Embryonic facial prominence (tissue), 1 donor: ENCODE results near the gene ANKRD49.

Source experiments
- DNase-seq: peaks from one replicate; pipeline ENCODE4 v3.0.0-alpha.2; 2016; ENCODE audit errors: extremely low spot score

ANKRD49 gene

DNA sequence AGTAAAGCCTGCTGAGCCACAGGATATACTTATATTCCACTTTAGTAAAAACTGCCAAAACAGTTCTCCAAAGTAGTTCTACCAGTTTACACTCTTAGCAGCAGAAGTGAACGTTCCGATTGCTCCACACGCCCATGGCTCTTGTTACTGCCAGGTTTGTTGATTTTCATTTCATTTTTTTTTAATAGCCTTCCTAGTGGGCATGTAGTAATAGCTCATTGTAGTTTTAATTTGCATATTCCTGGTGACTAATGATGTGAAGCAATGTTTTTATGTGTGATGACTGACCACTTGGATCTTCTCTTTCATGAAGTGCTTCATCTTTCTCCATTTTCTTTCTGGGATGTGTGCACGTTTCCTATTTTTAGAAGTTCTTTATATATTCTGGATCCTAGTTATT lies 13.7 kb downstream of the ANKRD49 start:
- no peak for DNase-seq

DNA sequence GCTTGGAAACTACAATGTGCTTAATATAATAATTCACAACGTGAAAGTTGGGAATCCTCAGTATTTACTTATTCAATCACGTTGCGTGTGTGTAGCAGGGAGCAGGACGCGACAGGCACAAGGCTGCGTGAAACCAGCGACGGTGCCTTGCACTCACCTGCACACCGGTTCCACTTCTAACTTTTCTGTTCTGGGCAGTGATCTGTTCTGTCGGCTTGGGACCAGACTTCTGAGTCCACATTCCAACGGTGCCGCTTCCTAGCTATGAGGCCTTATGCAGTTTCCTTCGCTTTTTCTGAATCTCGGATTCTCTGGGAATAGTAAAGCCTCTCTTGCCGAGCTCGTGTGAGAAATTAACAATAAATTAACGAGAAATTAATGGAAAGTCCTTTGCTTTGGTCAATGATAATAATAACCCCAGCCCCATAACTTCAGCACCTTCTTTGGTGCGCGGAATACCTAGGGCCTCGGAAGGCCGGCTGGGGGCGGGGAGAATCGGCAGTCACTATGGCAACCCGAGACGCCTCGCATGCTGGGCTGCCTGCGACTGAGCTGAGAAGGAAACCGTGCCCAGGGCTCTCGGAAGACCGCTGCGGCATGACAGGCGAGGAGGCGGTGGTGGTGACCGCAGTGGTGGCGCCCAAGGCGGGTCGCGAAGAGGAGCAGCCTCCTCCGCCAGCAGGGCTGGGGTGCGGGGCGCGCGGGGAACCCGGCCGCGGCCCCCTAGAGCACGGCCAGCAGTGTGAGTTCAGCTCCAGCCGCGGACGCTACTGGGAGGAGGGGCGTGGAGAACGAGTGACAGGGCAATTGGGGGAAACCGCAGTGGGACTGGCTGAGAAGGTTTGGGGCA lies 18.4 kb downstream of the ANKRD49 start, which contains the start of gene C11orf97:
Gene C11orf97 (plus strand): TSS at position 530 of the 850 bp plus-strand sequence. CDS start 68 bp downstream, at position 598.
- DNase-seq: no peak

DNA sequence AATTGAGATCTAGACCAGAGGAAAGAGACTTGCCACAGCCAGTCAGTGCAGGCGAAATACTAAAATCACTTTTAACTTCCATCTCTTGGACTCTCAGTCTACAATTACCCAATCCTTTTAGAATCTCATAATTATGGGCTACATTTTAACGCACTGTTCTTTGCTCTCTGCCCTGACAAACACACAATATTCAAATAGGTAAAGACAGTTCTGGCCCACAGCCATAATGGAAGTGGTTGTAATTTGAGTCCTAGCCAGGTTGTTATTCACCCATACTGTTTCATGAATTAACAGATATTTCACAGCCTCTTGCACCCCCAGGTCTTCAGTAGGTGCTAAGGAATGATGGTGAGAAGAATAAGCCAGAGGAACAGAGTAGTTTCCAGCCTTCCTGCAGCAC lies 19.3 kb downstream of the ANKRD49 start:
- no peak for DNase-seq

DNA sequence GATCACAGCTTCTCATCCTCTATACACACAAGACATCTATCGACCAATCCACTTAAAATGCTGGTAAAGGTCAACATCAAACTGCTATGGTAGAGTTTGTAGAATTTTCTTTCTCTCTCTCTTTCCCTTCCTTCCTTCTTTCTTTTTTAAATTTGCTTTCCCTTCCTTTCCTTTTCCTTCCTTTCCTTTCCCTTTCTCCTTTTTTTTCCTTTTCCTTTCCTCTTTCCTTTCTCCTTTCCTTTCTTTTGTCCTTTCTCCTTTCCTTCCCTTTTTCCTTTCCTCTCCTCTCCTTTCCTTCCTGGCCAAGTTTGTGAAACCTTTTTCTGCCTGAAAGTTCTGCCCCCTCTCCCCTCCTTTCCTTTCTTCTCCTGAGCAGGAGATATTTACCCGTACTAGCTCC lies 21.6 kb downstream of the ANKRD49 start:
- DNase-seq: no peak

DNA sequence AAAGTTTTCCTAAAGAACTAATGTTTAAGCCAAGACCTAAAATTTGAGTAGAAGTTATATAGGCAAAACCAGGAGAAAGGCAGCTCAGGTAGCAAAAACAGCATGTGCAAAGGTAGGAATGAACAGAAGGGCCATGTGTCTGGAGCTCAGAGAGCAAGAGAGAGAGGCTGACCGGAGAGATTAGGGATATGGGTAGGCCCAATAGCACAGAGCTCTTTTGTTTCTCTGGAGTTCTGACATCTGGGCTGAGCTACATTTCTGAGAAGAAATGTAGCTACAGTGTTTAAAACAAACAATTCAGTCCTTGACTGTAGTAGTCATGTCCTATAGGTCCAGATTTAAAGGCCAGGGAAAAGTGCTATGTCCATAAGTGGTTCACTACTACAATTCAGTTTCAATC lies 22.9 kb downstream of the ANKRD49 start:
- no peak for DNase-seq

DNA sequence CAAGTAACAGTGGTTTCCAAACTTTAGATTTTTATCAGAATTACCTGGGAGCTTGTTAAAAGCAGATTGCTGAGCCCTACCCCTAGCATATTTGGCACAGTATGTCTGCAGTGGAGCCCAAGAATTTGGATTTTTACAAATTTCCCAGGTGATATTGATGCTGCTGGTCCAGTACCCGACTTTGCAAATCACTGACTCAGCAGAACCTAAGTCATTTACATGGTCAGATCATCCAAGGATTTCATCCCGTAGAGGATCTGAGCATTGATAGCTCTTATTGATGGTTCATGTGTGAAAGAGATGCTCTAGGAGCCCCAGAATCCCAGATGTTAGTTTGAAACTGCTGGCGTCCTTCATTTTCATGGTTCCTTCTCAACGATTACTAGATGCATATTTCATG lies 24.5 kb downstream of the ANKRD49 start:
- DNase-seq: no peak

DNA sequence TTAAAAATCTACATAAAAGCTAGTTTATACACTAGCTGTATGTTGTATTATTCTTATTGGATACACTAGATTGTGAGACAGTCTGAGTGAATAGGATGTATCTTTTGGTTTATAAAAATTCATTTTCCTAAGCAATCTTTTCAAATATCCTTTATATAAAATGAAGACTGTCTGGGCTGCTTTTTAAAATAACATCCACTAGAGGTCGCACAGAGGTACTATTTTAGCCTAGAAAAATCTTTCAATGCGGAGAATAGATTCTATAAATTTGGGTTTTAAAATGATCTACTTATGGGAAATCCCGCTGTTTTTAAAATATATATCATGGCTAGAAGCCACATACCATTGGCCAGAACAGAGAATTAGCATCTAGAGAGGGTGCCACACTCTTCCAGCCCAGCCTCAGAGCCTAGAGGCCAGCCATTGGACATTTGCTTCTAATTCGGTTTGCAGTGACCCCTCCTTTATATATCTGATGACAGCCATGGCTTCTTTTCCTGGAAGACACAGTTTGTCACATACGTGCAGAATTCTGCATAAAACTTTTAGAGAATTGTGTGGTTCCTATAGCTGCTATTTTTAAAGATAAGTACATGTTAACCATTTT lies 25.8 kb downstream of the ANKRD49 start:
- peak; percentile 44 for DNase-seq

DNA sequence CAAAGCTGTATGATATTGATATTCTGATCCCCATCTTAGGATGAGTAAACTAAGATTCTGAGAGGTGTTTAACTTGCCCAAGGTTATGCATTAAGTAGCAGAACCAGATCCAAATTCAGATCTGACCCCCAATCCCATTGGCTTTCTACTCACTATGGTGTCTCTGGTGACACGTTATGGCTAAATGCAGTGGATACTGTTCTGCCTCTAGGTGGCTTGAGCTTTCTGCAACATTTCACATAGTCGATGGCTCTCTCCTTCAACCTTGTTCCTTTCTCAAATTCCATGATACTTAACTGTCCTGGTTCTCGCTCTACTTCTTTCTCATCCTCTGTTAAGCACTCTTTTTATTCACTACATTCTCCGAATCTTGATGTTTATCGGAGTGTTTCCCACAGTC lies 27.9 kb downstream of the ANKRD49 start:
- DNase-seq: no peak

DNA sequence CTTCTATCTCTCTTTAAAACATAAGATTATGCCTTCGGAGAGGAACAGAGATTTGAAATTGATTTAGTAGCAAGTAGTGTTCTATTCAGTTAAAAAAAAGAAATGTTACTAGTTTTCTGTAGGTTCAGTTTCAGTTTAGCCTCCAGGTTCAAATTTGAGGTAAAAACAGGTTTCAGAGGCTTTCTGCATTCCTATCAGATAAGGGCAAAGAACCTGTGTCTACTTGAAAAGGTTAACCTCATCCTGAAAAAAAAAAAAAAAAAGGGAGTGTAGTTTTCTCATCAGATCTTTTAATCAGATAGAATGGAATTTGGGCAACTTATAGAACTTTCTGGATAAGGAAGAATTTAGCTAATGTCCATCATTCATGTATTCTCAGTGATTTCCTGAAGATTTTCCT lies 30.6 kb downstream of the ANKRD49 start:
- no peak for DNase-seq

DNA sequence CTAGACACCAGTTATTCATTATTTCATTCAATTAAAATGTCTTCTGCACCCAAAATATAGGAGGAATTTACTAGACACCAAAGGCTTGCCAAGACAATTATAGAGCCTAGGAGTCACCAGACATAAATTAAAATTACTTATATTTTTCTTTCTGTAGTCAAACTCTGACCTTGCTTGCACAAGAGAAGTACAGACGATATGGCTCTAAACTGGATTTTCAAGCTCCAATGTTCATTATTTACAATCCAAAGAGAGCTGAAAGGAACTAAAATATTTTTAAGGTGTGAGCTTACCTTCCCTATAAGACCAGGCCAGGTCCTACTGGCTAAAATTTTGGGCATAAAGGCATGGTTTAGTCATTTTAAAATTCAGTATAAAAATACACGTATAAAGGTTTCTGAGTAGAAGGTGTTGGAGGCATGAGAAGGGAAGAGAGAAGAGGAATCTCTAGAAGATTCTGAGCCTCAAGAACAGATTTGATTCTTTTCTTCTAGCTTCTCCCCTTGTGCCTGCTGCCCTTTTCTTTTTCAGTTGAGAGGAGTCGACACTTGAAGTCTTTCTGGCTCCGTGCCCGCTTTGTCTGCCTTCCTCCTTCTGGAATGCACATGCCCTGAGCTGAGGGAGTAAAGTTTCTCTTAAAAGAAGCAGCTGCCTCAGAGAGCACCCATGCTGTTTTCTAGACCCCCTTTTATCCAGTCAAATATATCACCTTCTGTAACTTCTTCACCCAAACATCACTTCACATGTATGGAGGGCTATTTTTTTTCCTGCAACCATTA lies 32.0 kb downstream of the ANKRD49 start:
- DNase-seq: peak; percentile 49

DNA sequence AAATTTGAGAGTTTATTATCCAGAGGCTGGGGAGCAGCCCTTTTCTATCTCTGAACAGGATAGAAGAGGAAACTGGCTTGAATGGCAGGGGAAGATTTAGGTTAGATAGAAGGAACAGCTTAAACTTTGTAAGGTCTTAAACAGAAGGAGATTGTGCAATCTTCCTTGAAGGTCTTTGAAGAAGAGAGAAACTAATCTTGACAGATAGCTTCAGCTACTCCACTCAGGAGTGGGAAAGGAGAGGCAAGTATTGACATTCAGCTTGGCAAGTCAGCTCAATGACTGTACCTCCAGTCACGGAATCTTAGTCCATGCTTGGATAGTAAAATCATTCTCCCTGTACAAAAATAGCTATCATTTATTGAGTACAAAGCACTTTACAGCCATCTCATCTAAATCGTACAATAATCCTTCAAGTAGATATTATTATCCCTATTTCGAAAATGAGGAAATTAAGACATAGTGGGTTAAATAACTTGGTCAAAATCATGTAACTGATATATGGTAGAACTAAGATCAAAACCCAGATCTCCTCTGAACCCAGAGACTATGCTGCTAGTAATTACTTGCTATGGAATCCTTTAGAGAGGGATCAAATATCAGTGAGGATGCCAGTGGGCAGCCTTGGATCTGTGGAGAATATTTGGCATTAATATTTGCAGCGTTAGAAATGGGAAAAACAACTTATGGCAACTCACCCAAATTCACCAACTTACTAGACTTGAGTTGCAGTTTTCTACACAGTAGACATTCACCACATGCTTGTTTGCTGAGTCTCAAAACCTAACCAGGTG lies 33.1 kb downstream of the ANKRD49 start:
- DNase-seq: no peak

DNA sequence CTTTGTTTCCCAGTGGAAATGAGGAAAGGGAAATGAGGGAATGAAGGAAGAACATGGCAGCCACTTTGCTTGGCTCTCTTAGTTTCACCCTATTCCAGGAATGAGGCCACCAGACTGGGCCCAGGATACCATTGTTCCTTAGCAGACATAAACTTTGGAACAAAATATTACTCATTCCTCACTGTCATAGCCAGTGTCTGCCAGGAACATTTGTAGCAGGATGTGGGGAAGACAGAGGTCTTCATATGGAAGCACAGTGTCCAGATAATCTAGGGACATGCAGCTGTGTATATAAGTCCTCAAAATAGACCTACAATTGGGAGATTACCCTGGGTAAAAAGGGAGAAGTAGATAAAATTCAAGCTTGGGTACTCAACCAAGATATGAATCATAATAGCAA lies 34.8 kb downstream of the ANKRD49 start:
- DNase-seq: no peak

DNA sequence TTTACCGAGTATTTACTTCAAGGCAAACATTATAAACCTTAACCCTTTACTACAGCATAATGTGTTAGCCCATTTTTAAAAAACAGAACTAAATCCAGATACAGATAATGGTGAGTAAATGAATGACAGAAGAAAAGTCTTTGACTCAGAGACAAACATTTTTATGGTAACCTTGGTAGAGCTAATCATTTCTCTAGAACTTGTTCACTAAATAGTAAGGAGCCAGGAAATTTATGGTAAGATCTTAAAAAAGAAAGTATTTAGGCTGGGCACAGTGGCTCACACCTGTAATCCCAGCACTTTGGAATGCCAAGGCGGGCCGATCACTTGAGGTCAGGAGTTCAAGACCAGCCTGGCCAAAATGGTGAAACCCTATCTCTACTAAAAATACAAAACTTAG lies 38.4 kb downstream of the ANKRD49 start:
- DNase-seq: no peak

DNA sequence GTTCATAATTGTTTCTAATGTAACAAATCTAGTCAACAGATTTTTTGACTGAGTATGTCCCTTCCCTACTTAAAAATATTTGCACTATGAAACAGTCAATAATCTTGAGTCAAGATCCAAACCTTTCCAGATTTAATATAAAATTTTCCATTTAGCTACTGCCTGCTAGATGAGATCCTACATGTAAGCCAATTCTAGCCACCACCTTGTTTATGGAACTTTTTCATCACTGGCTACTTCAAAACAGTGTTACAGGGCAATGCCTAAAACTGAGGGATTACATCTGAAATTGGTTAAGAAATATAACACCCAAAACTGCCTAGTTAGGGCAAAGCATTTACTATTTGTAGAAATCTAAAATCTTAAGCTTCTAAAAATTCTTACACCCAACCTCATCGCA lies 39.4 kb downstream of the ANKRD49 start:
- DNase-seq: no peak

DNA sequence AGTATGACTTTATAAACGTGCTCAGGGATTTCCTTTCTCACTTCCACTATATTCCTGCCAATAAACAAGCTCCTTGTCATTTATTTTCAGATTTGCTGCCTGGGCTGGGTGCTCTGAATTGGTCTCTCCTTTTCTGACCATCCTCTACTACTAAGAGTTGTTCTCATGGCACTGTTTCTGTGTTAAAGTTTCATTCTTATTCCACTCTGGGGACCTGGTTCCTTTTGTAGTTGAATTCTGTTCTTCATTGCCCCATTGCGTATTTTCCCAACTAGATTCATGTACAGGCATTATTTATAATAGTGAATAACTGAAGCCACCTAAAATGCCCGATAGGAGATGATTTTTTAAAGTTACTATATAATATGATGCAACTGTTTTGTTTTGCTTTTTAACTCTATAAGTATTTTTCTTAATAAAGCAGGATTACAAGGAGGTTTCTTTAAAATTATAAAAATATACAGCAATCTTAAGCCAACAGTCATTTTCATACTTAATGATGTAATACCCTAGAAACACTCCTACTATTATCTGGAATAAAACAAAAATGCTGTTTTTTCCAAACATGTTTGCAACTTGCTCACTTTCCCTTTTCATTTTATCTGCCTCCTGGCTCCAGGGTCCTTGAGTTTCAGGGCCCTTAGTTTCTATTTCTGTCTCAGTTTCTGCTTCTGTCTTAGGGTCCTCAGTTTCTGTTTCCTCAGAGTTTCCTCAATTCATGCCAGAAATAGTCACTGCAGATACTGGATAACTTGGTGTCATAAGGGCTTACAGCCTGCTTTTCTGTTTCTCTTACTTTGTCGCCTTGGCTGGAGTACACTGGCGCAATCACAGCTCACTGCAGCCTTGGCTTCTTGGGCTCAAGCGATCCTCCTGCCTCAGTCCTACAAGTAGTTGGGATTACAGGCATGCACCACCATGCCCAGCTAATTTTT lies 40.2 kb downstream of the ANKRD49 start:
- DNase-seq: no peak

DNA sequence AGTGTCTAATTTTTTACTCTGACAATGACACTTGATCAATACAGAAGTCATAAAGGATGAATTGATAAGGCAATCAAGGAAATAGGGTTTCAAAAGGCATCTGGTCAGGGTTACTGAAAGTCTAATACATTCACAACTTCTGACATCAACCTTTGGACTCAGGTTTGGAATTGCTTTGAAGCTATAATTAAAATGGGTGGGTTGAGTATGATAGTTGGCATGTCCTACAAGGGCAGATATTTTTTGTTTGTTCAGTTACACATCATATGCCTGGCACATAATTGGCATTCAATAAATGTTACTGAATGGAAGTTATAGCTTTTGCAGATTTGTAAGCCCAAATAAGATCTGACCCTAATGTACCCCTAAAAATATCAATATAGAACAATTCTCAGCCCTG lies 42.6 kb downstream of the ANKRD49 start:
- DNase-seq: no peak

DNA sequence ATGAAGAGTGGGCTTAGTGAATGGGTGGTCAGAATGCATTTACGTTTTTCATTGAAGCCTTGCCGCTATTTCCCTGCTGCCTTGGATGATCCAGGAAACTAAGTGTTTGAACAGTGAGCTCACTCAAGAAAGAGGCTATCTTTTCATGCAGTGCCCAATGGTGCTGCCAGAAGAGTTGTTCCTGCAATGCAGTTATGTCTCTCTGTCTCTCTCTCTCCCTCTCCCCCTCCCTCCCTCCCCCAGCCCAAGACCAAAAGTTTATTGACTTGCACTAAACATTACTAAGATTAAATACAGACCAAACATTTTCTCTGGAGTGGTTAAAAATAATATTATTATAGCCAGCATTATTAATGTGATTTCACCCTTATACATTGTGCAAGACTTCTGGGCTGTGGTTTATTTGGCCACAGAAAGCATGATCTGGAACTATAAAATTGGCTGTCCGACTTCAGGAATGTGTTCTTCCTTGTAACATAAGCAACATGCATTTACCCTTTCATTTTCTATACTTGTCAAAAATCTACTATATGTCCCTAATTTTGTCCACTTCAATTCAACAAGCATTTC lies 43.3 kb downstream of the ANKRD49 start:
- no peak for DNase-seq

DNA sequence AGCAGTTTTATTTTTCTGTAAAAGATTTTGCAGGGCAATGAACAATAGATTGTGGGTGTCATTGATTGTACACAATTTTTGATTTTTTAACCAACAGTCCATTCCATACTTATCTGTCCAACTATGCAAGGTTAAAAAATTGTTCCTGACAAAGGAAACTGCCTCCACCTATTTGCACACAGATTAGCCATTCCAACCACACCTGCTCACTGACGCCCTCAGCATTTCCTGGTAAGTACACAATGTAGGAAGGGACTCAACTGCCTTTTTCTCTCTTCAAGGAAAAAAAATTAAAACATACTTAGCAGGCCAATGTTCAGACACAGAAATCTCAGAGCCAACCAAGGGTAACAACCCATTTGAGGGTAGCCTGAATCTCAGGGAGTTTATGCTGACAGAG lies 45.6 kb downstream of the ANKRD49 start:
- DNase-seq: no peak

DNA sequence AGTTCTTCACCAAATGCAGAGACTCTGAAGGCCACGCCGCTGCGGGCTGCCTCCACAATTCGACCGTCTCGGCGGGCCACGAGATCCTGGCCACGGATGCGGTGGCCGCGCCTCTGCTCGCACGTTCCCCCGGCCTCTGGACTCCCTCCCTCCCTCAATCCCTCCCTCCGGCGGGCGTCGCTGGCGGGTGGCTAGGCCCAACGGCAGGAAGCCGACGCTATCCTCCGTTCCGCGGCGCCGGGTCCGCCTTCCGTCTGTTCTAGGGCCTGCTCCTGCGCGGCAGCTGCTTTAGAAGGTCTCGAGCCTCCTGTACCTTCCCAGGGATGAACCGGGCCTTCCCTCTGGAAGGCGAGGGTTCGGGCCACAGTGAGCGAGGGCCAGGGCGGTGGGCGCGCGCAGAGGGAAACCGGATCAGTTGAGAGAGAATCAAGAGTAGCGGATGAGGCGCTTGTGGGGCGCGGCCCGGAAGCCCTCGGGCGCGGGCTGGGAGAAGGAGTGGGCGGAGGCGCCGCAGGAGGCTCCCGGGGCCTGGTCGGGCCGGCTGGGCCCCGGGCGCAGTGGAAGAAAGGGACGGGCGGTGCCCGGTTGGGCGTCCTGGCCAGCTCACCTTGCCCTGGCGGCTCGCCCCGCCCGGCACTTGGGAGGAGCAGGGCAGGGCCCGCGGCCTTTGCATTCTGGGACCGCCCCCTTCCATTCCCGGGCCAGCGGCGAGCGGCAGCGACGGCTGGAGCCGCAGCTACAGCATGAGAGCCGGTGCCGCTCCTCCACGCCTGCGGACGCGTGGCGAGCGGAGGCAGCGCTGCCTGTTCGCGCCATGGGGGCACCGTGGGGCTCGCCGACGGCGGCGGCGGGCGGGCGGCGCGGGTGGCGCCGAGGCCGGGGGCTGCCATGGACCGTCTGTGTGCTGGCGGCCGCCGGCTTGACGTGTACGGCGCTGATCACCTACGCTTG lies 50.2 kb downstream of the ANKRD49 start, which contains the start of gene FUT4:
Gene FUT4 (plus strand): TSS at position 227 of the 951 bp plus-strand sequence. CDS start 213 bp downstream, at position 440.
- DNase-seq: peak; percentile 58
